IMR-90 (cell line): Measurements from ENCODE around the gene COX6B2. TPM values are rescaled to one million over a fixed set of nuclear protein-coding genes. Genes with fewer than 3 reads are reported as not detected.

ENCODE experiments used
- polyA plus RNA-seq, 3 experiments: library from polyadenylated mRNA; depleted of rRNA; stranded (reverse); fragments of >200 nt; gene quantifications; 2 replicates each; pipeline ENCODE4 v1.2.3, GENCODE V29; 2012; ENCODE audit warnings: low replicate concordance in 1 of 3
- total RNA-seq: library from RNA; depleted of rRNA; stranded (reverse); fragments of >200 nt; gene quantifications from 2 replicates; pipeline ENCODE4 v1.2.3, GENCODE V29; 2012; rRNA removed

COX6B2 gene
- total and polyA plus RNA-seq, 2 of the 4 experiments (the other 2 are of a cell fraction) = 0.19 TPM; not detected in 1

Other genes starting within 250 kb of the COX6B2 start
- gene PPP1R12C, start 237.1 kb downstream of the COX6B2 start, total RNA-seq = 21.1 and 21.5 TPM in 2 replicates
- gene PPP1R12C, start 237.1 kb downstream of the COX6B2 start, polyA plus RNA-seq (2012; rRNA removed) = 81.4 and 104 TPM in 2 replicates
- gene TNNT1, start 205.5 kb downstream of the COX6B2 start, total RNA-seq = 1.3 and 3.1 TPM in 2 replicates
- 2.5 and 2.6 TPM in 2 replicates for gene TNNT1, start 205.5 kb downstream of the COX6B2 start, polyA plus RNA-seq (2012; rRNA removed)
- gene TNNI3, start 197.0 kb downstream of the COX6B2 start, total RNA-seq = not detected in 2 replicates
- not detected in 2 replicates for gene TNNI3, start 197.0 kb downstream of the COX6B2 start, polyA plus RNA-seq (2012; rRNA removed)
- 0.28 TPM in 1 of 2 replicates, not detected in the other for gene DNAAF3, start 188.1 kb downstream of the COX6B2 start, total RNA-seq
- gene DNAAF3, start 188.1 kb downstream of the COX6B2 start, polyA plus RNA-seq (2012; rRNA removed) = 0.34 TPM in 2 replicates
- under 0.01 TPM in 2 replicates for gene SYT5, start 174.4 kb downstream of the COX6B2 start, total RNA-seq
- 0.15 TPM in 1 of 2 replicates, not detected in the other for gene SYT5, start 174.4 kb downstream of the COX6B2 start, polyA plus RNA-seq (2012; rRNA removed)
- gene PTPRH, start 145.2 kb downstream of the COX6B2 start, total RNA-seq = 1.7 and 3.4 TPM in 2 replicates
- 1.3 and 1.7 TPM in 2 replicates for gene PTPRH, start 145.2 kb downstream of the COX6B2 start, polyA plus RNA-seq (2012; rRNA removed)
- gene TMEM86B, start 126.0 kb downstream of the COX6B2 start, total RNA-seq = 0.18 and 0.28 TPM in 2 replicates
- 2.4 TPM in 2 replicates for gene TMEM86B, start 126.0 kb downstream of the COX6B2 start, polyA plus RNA-seq (2012; rRNA removed)
- 19.9 and 20.0 TPM in 2 replicates for gene PPP6R1, start 95.7 kb downstream of the COX6B2 start, total RNA-seq
- gene PPP6R1, start 95.7 kb downstream of the COX6B2 start, polyA plus RNA-seq (2012; rRNA removed) = 50.1 and 50.2 TPM in 2 replicates
- gene HSPBP1, start 74.6 kb downstream of the COX6B2 start, total RNA-seq = 19.7 and 21.0 TPM in 2 replicates
- 43.2 and 52.5 TPM in 2 replicates for gene HSPBP1, start 74.6 kb downstream of the COX6B2 start, polyA plus RNA-seq (2012; rRNA removed)
- 1.9 and 2.5 TPM in 2 replicates for gene BRSK1, start 70.7 kb downstream of the COX6B2 start, total RNA-seq
- 22.3 and 31.1 TPM in 2 replicates for gene BRSK1, start 70.7 kb downstream of the COX6B2 start, polyA plus RNA-seq (2012; rRNA removed)
- gene TMEM150B, start 29.4 kb downstream of the COX6B2 start, total RNA-seq = not detected in 2 replicates
- gene TMEM150B, start 29.4 kb downstream of the COX6B2 start, polyA plus RNA-seq (2012; rRNA removed) = not detected in 2 replicates
- 1.8 and 1.9 TPM in 2 replicates for gene KMT5C, start 14.8 kb downstream of the COX6B2 start, total RNA-seq
- 5.9 and 6.9 TPM in 2 replicates for gene KMT5C, start 14.8 kb downstream of the COX6B2 start, polyA plus RNA-seq (2012; rRNA removed)
- not detected in 2 replicates for gene GARIN5B, start 8.5 kb upstream of the COX6B2 start, total RNA-seq
- gene GARIN5B, start 8.5 kb upstream of the COX6B2 start, polyA plus RNA-seq (2012; rRNA removed) = not detected in 2 replicates
- gene IL11, start 15.7 kb upstream of the COX6B2 start, total RNA-seq = 14.3 and 15.6 TPM in 2 replicates
- gene IL11, start 15.7 kb upstream of the COX6B2 start, polyA plus RNA-seq (2012; rRNA removed) = 33.6 and 38.9 TPM in 2 replicates
- gene TMEM190, start 22.1 kb upstream of the COX6B2 start, total RNA-seq = not detected in 2 replicates
- gene TMEM190, start 22.1 kb upstream of the COX6B2 start, polyA plus RNA-seq (2012; rRNA removed) = 1.4 and 1.6 TPM in 2 replicates
- not detected in 2 replicates for gene TMEM238, start 29.6 kb upstream of the COX6B2 start, total RNA-seq
- gene TMEM238, start 29.6 kb upstream of the COX6B2 start, polyA plus RNA-seq (2012; rRNA removed) = not detected in 2 replicates
- 386 and 998 TPM in 2 replicates for gene RPL28, start 31.2 kb upstream of the COX6B2 start, total RNA-seq
- 1,428 and 1,693 TPM in 2 replicates for gene RPL28, start 31.2 kb upstream of the COX6B2 start, polyA plus RNA-seq (2012; rRNA removed)
- gene UBE2S, start 53.1 kb upstream of the COX6B2 start, total RNA-seq = 69.5 and 74.4 TPM in 2 replicates
- gene UBE2S, start 53.1 kb upstream of the COX6B2 start, polyA plus RNA-seq (2012; rRNA removed) = 104 and 177 TPM in 2 replicates
- not detected in 2 replicates for gene SHISA7, start 88.6 kb upstream of the COX6B2 start, total RNA-seq
- gene SHISA7, start 88.6 kb upstream of the COX6B2 start, polyA plus RNA-seq (2012; rRNA removed) = 0.03 TPM in 1 of 2 replicates, not detected in the other
- gene ISOC2, start 106.9 kb upstream of the COX6B2 start, total RNA-seq = 46.7 and 56.1 TPM in 2 replicates
- 82.1 and 119 TPM in 2 replicates for gene ISOC2, start 106.9 kb upstream of the COX6B2 start, polyA plus RNA-seq (2012; rRNA removed)
- not detected in 2 replicates for gene C19orf85, start 110.0 kb upstream of the COX6B2 start, total RNA-seq
- not detected in 2 replicates for gene C19orf85, start 110.0 kb upstream of the COX6B2 start, polyA plus RNA-seq (2012; rRNA removed)
- 0.18 and 0.28 TPM in 2 replicates for gene ZNF628, start 121.9 kb upstream of the COX6B2 start, total RNA-seq
- 1.9 and 2.6 TPM in 2 replicates for gene ZNF628, start 121.9 kb upstream of the COX6B2 start, polyA plus RNA-seq (2012; rRNA removed)
- 4.3 and 7.2 TPM in 2 replicates for gene NAT14, start 130.5 kb upstream of the COX6B2 start, total RNA-seq
- gene NAT14, start 130.5 kb upstream of the COX6B2 start, polyA plus RNA-seq (2012; rRNA removed) = 40.9 and 41.2 TPM in 2 replicates
- gene SSC5D, start 133.7 kb upstream of the COX6B2 start, total RNA-seq = 1.4 and 1.7 TPM in 2 replicates
- 14.1 and 19.1 TPM in 2 replicates for gene SSC5D, start 133.7 kb upstream of the COX6B2 start, polyA plus RNA-seq (2012; rRNA removed)
- gene SBK2, start 182.4 kb upstream of the COX6B2 start, total RNA-seq = not detected in 2 replicates
- 0.30 and 0.48 TPM in 2 replicates for gene SBK2, start 182.4 kb upstream of the COX6B2 start, polyA plus RNA-seq (2012; rRNA removed)
- 0.18 TPM in 1 of 2 replicates, not detected in the other for gene SBK3, start 190.8 kb upstream of the COX6B2 start, total RNA-seq
- gene SBK3, start 190.8 kb upstream of the COX6B2 start, polyA plus RNA-seq (2012; rRNA removed) = 0.05 and 0.16 TPM in 2 replicates
- gene ZNF579, start 226.1 kb upstream of the COX6B2 start, total RNA-seq = 0.54 and 0.83 TPM in 2 replicates
- gene ZNF579, start 226.1 kb upstream of the COX6B2 start, polyA plus RNA-seq (2012; rRNA removed) = 9.0 and 10.7 TPM in 2 replicates
- gene FIZ1, start 244.8 kb upstream of the COX6B2 start, total RNA-seq = 0.83 and 1.3 TPM in 2 replicates
- gene FIZ1, start 244.8 kb upstream of the COX6B2 start, polyA plus RNA-seq (2012; rRNA removed) = 5.5 and 5.9 TPM in 2 replicates
- 2.3 and 2.8 TPM in 2 replicates for gene ZNF524, start 245.6 kb upstream of the COX6B2 start, total RNA-seq
- gene ZNF524, start 245.6 kb upstream of the COX6B2 start, polyA plus RNA-seq (2012; rRNA removed) = 6.6 and 8.0 TPM in 2 replicates